ENCODE data around the gene MINDY4. TPM values are rescaled to one million over a fixed set of nuclear protein-coding genes. Genes with fewer than 3 reads are reported as not detected.

Gene MINDY4
- total RNA-seq, 1 donor from 2014 or later, result 6.3 TPM

GRCh38 chr7:30750683-30751650 lies 20.2 kb upstream of the MINDY4 start:
- no peaks in the 10 kb centered on the region for H3K9me3 Mint-ChIP-seq (ENCODE audit: low read depth)
- H3K27ac Mint-ChIP-seq (ENCODE audit: unreplicated experiment), result peak overlapping the region; percentile 78
- H3K36me3 Mint-ChIP-seq (ENCODE audit: low read depth), result peaks cover 7% of the 10 kb centered on the region
- H3K4me1 Mint-ChIP-seq (ENCODE audit: low read depth), result peaks cover 61% of the 10 kb centered on the region
- H3K4me3 Mint-ChIP-seq (ENCODE audit: unreplicated experiment), result peak overlapping the region; percentile 80
- no peak for TF ChIP-seq CTCF (IDR thresholded peaks at IDR 0.05)
- no peak for DNase-seq (ENCODE audit: low spot score)
- no peaks in the 10 kb centered on the region for H3K27me3 Mint-ChIP-seq (ENCODE audit: low read depth)

DNA sequence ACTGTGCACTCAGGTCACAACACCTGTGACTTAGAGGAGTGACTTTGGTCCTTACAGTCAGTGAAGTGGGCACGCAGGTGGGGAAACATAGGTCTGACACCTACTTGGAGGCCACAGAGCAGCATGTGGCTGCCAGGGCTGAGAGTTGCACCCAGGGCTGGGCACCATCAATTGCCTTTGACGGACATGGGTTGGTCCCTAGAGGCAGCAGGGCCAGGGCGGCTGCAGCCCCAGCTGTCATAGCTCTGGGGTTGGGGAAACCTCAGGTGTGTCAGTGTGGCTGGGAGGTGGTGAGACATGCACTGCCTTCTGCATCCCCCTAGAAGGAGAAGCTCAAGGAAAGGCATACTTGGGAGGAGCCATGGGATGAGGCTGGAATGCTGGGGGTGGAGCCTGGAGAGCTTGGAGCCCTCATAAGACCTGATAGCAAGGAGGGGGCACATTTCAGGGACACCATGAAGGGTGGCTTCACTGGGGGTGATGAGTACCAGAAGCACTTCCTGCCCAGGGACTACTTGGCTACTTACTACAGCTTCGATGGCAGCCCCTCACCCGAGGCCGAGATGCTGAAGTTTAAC lies 19.4 kb upstream of the MINDY4 start, which contains the start of gene INMT:
Gene INMT, plus strand, starts transcription at position 440 of the 578 bp plus-strand sequence. Its CDS starts 16 bp downstream, at position 456.
- Mint-ChIP-seq H3K27ac (ENCODE audit: unreplicated experiment) (peak within 1 kb of the TSS; percentile 78), H3K36me3 (ENCODE audit: low read depth) (peaks cover 7% of the 10 kb centered on the region), H3K4me1 (ENCODE audit: low read depth) (peaks cover 63% of the 10 kb centered on the region), H3K9me3 (ENCODE audit: low read depth) (no peaks in the 10 kb centered on the region), H3K27me3 (ENCODE audit: low read depth) (no peaks in the 10 kb centered on the region), H3K4me3 (ENCODE audit: unreplicated experiment) (peak within 1 kb of the TSS; percentile 80)
- no peak for TF ChIP-seq CTCF (IDR thresholded peaks at IDR 0.05)
- no peak for DNase-seq (ENCODE audit: low spot score)

- peaks cover 10% of the 10 kb centered on the region for H3K36me3 Mint-ChIP-seq (ENCODE audit: low read depth)
- H3K4me1 Mint-ChIP-seq (ENCODE audit: low read depth), result peaks cover 66% of the 10 kb centered on the region
- no peak for DNase-seq (ENCODE audit: low spot score)
- peak overlapping the region; percentile 80 for H3K4me3 Mint-ChIP-seq (ENCODE audit: unreplicated experiment)
- peak overlapping the region; percentile 78 for H3K27ac Mint-ChIP-seq (ENCODE audit: unreplicated experiment)
- H3K9me3 Mint-ChIP-seq (ENCODE audit: low read depth), result no peaks in the 10 kb centered on the region
- no peak for TF ChIP-seq CTCF (IDR thresholded peaks at IDR 0.05)
- H3K27me3 Mint-ChIP-seq (ENCODE audit: low read depth), result no peaks in the 10 kb centered on the region
Observed at GRCh38 chr7:30752484-30752883, 18.7 kb upstream of the MINDY4 start.

GRCh38 chr7:30752979-30753378 lies 18.2 kb upstream of the MINDY4 start:
- Mint-ChIP-seq H3K27ac (ENCODE audit: unreplicated experiment) (peak overlapping the region; percentile 78), H3K27me3 (ENCODE audit: low read depth) (no peaks in the 10 kb centered on the region), H3K36me3 (ENCODE audit: low read depth) (peaks cover 10% of the 10 kb centered on the region), H3K9me3 (ENCODE audit: low read depth) (no peaks in the 10 kb centered on the region), H3K4me3 (ENCODE audit: unreplicated experiment) (peak overlapping the region; percentile 80), H3K4me1 (ENCODE audit: low read depth) (peaks cover 70% of the 10 kb centered on the region)
- no peak for DNase-seq (ENCODE audit: low spot score)
- TF ChIP-seq CTCF (IDR thresholded peaks at IDR 0.05), result no peak

- Mint-ChIP-seq H3K36me3 (ENCODE audit: low read depth) (peaks cover 10% of the 10 kb centered on the region), H3K27ac (ENCODE audit: unreplicated experiment) (no peak overlapping the region), H3K4me3 (ENCODE audit: unreplicated experiment) (peak overlapping the region; percentile 80), H3K4me1 (ENCODE audit: low read depth) (peaks cover 70% of the 10 kb centered on the region), H3K27me3 (ENCODE audit: low read depth) (no peaks in the 10 kb centered on the region), H3K9me3 (ENCODE audit: low read depth) (no peaks in the 10 kb centered on the region)
- DNase-seq (ENCODE audit: low spot score), result no peak
- no peak for TF ChIP-seq CTCF (IDR thresholded peaks at IDR 0.05)
Observed at GRCh38 chr7:30754315-30754877, 16.8 kb upstream of the MINDY4 start.

Measured in chondrocyte (in vitro differentiated cells).